GM19438 (cell line): ENCODE results near the gene TEAD1.
"Not testable (repeated sequence)": the region's sequence is repeated elsewhere in the genome, so short reads cannot be mapped to it uniquely, and the experiment has no call there.

ENCODE experiments used
- ATAC-seq: cut with Tn5 transposase; IDR thresholded peaks from one replicate; pipeline ENCODE4 v1.9.1; 2021; ENCODE audit warnings: low read depth; ENCODE audit not compliant: unreplicated experiment

The TEAD1 gene

GRCh38 chr11:12853652-12854296, 179.6 kb downstream of the TEAD1 start:
- no peak for ATAC-seq

GRCh38 chr11:12854297-12854661, 180.1 kb downstream of the TEAD1 start:
- no peak for ATAC-seq

- ATAC-seq, result no peak
Observed at GRCh38 chr11:12854829-12855228, 180.6 kb downstream of the TEAD1 start.

GRCh38 chr11:12856338-12856737, 182.1 kb downstream of the TEAD1 start:
- no peak for ATAC-seq

GRCh38 chr11:12857572-12857971, 183.4 kb downstream of the TEAD1 start:
- ATAC-seq, result no peak

- ATAC-seq, result no peak
Observed at GRCh38 chr11:12859872-12860657, 185.8 kb downstream of the TEAD1 start.

- no peak for ATAC-seq
Observed at GRCh38 chr11:12860827-12861226, 186.6 kb downstream of the TEAD1 start.

GRCh38 chr11:12862696-12863469, 188.7 kb downstream of the TEAD1 start:
- ATAC-seq, result no peak

- ATAC-seq, result no peak
Observed at GRCh38 chr11:12863605-12864121, 189.4 kb downstream of the TEAD1 start.

GRCh38 chr11:12864316-12865156, 190.3 kb downstream of the TEAD1 start:
- no peak for ATAC-seq

- ATAC-seq, result no peak
Observed at GRCh38 chr11:12865863-12866595, 191.8 kb downstream of the TEAD1 start.

- no peak for ATAC-seq
Observed at GRCh38 chr11:12867531-12867930, 193.3 kb downstream of the TEAD1 start.

GRCh38 chr11:12868315-12869073, 194.3 kb downstream of the TEAD1 start:
- no peak for ATAC-seq

- no peak for ATAC-seq
Observed at GRCh38 chr11:12871241-12871640, 197.0 kb downstream of the TEAD1 start.

GRCh38 chr11:12871788-12872321, 197.6 kb downstream of the TEAD1 start:
- no peak for ATAC-seq

- ATAC-seq, result no peak
Observed at GRCh38 chr11:12876340-12876739, 202.1 kb downstream of the TEAD1 start.

- ATAC-seq, result no peak
Observed at GRCh38 chr11:12876988-12877387, 202.8 kb downstream of the TEAD1 start.

GRCh38 chr11:12877508-12877907, 203.3 kb downstream of the TEAD1 start:
- ATAC-seq, result not testable (repeated sequence)

- ATAC-seq, result no peak
Observed at GRCh38 chr11:12880327-12880726, 206.1 kb downstream of the TEAD1 start.
